A549 (cell line): ENCODE measurements around the gene WDR20. TPM values are rescaled to one million over a fixed set of nuclear protein-coding genes. Genes with fewer than 3 reads are reported as not detected.

Experiments used
- ATAC-seq, 2 experiments: fragments of 200-7000 bp in 1 of 2; fragments of >200 bp in 1 of 2; cut with Nextera tagmentation in 1 of 2; cut with Tn5 transposase in 1 of 2; 3 replicates each; pipeline versions ENCODE4 v1.8.0 to v1.9.1; 2018 to 2020; ENCODE audit warnings: mild to moderate bottlenecking in 1 of 2, moderate library complexity in 1 of 2
- CTCF ChIA-PET: fragments of 300-600 bp; sonication (Branson Sonifier 250); formaldehyde crosslinking; extraction: SDS; loops from one replicate; lab custom pipeline; 2021; ENCODE audit warnings: antibody characterized with exemption, inconsistent platforms; lab: Yijun Ruan, JAX
- POLR2A ChIA-PET: fragments of 350-600 bp; formaldehyde crosslinking; extraction: SDS; loops from one replicate; lab custom pipeline; 2021; ENCODE audit warnings: antibody characterized with exemption, inconsistent platforms; lab: Yijun Ruan, JAX
- DNase-seq, 2 experiments: peaks; one replicate each; pipeline versions ENCODE4 v3.0.0 to v3.0.0-alpha.2; 2011 to 2016; ENCODE audit warnings: low read depth in 1 of 2, low spot score in 1 of 2
- FAIRE-seq: peaks from 2 replicates; lab custom pipeline; 2011; peaks lifted over from hg19 to GRCh38; lab: Jason Lieb, UNC
- H3K27ac ChIP-seq, 2 experiments: fragments of >200 bp; sonication (Bioruptor Twin); formaldehyde crosslinking; 3 replicates each; pipeline ENCODE4 v1.5.1; 2016 to 2017
- H3K4me1 ChIP-seq: fragments of >200 bp; sonication (Bioruptor Twin); formaldehyde crosslinking; 3 replicates; pipeline ENCODE4 v1.6.1; 2016
- H3K4me2 ChIP-seq: fragments of >200 bp; sonication (Bioruptor Twin); formaldehyde crosslinking; 3 replicates; pipeline ENCODE4 v1.6.1; 2016
- H3K4me3 ChIP-seq: fragments of >200 bp; sonication (Bioruptor Twin); formaldehyde crosslinking; 3 replicates; pipeline ENCODE4 v1.5.1; 2016
- H3K9me3 ChIP-seq: fragments of >200 bp; sonication (Bioruptor Twin); formaldehyde crosslinking; 3 replicates; pipeline ENCODE4 v1.6.1; 2016
- BHLHE40 ChIP-seq: IDR thresholded peaks from 2 replicates; pipeline ENCODE4 v1.6.1; 2012; ENCODE audit warnings: low read depth, low read length, inconsistent platforms
- CBX2 ChIP-seq: fragments of 200-600 bp; sonication (generic); IDR thresholded peaks from 2 replicates; pipeline ENCODE4 v1.6.1; 2016; ENCODE audit warnings: low read depth, mild to moderate bottlenecking, borderline replicate concordance
- CBX8 ChIP-seq: fragments of 200-600 bp; sonication (generic); IDR thresholded peaks from 2 replicates; pipeline ENCODE4 v1.6.1; 2016
- CHD2 ChIP-seq: fragments of 150-350 bp; IDR thresholded peaks from 2 replicates; pipeline ENCODE4 v1.6.1; 2014; ENCODE audit warnings: low read length; ENCODE audit not compliant: partially characterized antibody
- CTCF ChIP-seq: fragments of >200 bp; sonication (Bioruptor Twin); formaldehyde crosslinking; IDR thresholded peaks from 3 replicates; pipeline ENCODE4 v1.5.1; 2016
- E2F6 ChIP-seq: IDR thresholded peaks from 2 replicates; pipeline ENCODE4 v1.6.1; 2012; ENCODE audit warnings: low read depth, borderline replicate concordance
- ESRRA ChIP-seq: fragments of 150-350 bp; IDR thresholded peaks from 2 replicates; pipeline ENCODE4 v1.6.1; 2014; ENCODE audit warnings: mild to moderate bottlenecking, low read length, borderline replicate concordance
- FOSB ChIP-seq: fragments of 250-450 bp; sonication (Bioruptor Pico); IDR thresholded peaks from 2 replicates; pipeline ENCODE4 v1.5.0; 2020; ENCODE audit warnings: mild to moderate bottlenecking, moderate library complexity
- FOSL2 ChIP-seq, 2 experiments: fragments of 450-650 bp in 1 of 2; fragments of >200 bp in 1 of 2; sonication (Bioruptor Twin) in 1 of 2; formaldehyde crosslinking; IDR thresholded peaks; 2 replicates each; pipeline versions ENCODE4 v1.5.0 to v1.6.1; 2016 to 2020; ENCODE audit warnings: mild to moderate bottlenecking in 1 of 2, moderate library complexity in 1 of 2
- FOXS1 ChIP-seq: fragments of 250-450 bp; sonication (Bioruptor Pico); IDR thresholded peaks from 2 replicates; pipeline ENCODE4 v1.5.0; 2020; ENCODE audit warnings: mild to moderate bottlenecking, moderate library complexity
- GATA3 ChIP-seq: IDR thresholded peaks from 2 replicates; pipeline ENCODE4 v1.6.1; 2012; ENCODE audit warnings: borderline replicate concordance
- HDAC2 ChIP-seq: fragments of 200-600 bp; sonication (generic); IDR thresholded peaks from 2 replicates; pipeline ENCODE4 v1.6.1; 2016
- HEYL ChIP-seq: fragments of 250-450 bp; sonication (Bioruptor Pico); IDR thresholded peaks from 2 replicates; pipeline ENCODE4 v1.8.0; 2021; ENCODE audit warnings: mild to moderate bottlenecking, moderate library complexity
- HOXA7 ChIP-seq: fragments of 250-450 bp; sonication (Bioruptor Pico); IDR thresholded peaks from 2 replicates; pipeline ENCODE4 v1.5.0; 2020; ENCODE audit warnings: mild to moderate bottlenecking, moderate library complexity
- JUN ChIP-seq, 2 experiments: fragments of >200 bp; sonication (Bioruptor Twin); formaldehyde crosslinking; IDR thresholded peaks; 2 replicates in 1 of 2; 3 replicates in 1 of 2; pipeline ENCODE4 v1.6.1; 2016 to 2017
- KDM1A ChIP-seq: fragments of 200-600 bp; sonication (generic); IDR thresholded peaks from 2 replicates; pipeline ENCODE4 v1.6.1; 2016; ENCODE audit warnings: low read depth, mild to moderate bottlenecking
- KDM5A ChIP-seq: fragments of 200-600 bp; sonication (generic); IDR thresholded peaks from 2 replicates; pipeline ENCODE4 v1.6.1; 2016; ENCODE audit warnings: antibody characterized with exemption, mild to moderate bottlenecking
- MYC ChIP-seq: IDR thresholded peaks from 2 replicates; pipeline ENCODE4 v1.6.1; 2012; ENCODE audit warnings: mild to moderate bottlenecking, inconsistent platforms, low read length, improper control_type of control experiment, borderline replicate concordance
- NFE2L2 ChIP-seq: fragments of 150-350 bp; conservative IDR thresholded peaks from 2 replicates; pipeline ENCODE4 v1.6.1; 2014; ENCODE audit warnings: low read length
- NR3C1 ChIP-seq: fragments of >200 bp; sonication (Bioruptor Twin); formaldehyde crosslinking; IDR thresholded peaks from 3 replicates; pipeline ENCODE4 v1.6.1; 2017
- PBX3 ChIP-seq: IDR thresholded peaks from 2 replicates; pipeline ENCODE4 v1.6.1; 2012
- POLR2A ChIP-seq: IDR thresholded peaks from 2 replicates; pipeline ENCODE4 v1.6.1; 2012; ENCODE audit warnings: mild to moderate bottlenecking, low read length
- RAD21 ChIP-seq, 2 experiments: fragments of >200 bp in 1 of 2; sonication (Bioruptor Twin) in 1 of 2; formaldehyde crosslinking in 1 of 2; IDR thresholded peaks in 1 of 2; conservative IDR thresholded peaks in 1 of 2; 2 replicates in 1 of 2; 3 replicates in 1 of 2; pipeline ENCODE4 v1.6.1; 2012 to 2018; ENCODE audit warnings: inconsistent platforms in 1 of 2
- RFX5 ChIP-seq: fragments of 450-650 bp; IDR thresholded peaks from 2 replicates; pipeline ENCODE4 v1.7.1; 2014; ENCODE audit warnings: antibody characterized with exemption, mild to moderate bottlenecking, moderate library complexity
- RNF2 ChIP-seq: fragments of 200-600 bp; sonication (generic); IDR thresholded peaks from 2 replicates; pipeline ENCODE4 v1.6.1; 2016; ENCODE audit warnings: low read depth, mild to moderate bottlenecking, antibody characterized with exemption, moderate library complexity, borderline replicate concordance
- SMC3 ChIP-seq: fragments of >200 bp; sonication (Bioruptor Twin); formaldehyde crosslinking; IDR thresholded peaks from 3 replicates; pipeline ENCODE4 v1.6.1; 2018; ENCODE audit warnings: inconsistent platforms
- TFCP2L1 ChIP-seq: fragments of 250-450 bp; sonication (Bioruptor Pico); IDR thresholded peaks from 2 replicates; pipeline ENCODE4 v1.5.0; 2021; ENCODE audit warnings: mild to moderate bottlenecking
- TP53 ChIP-seq: fragments of 250-450 bp; sonication (Bioruptor Pico); IDR thresholded peaks from 2 replicates; pipeline ENCODE4 v1.5.0; 2021; ENCODE audit warnings: mild to moderate bottlenecking, moderate library complexity
- ZC3H11A ChIP-seq: fragments of 450-650 bp; IDR thresholded peaks from 2 replicates; pipeline ENCODE4 v1.6.1; 2014; ENCODE audit warnings: antibody characterized with exemption, mild to moderate bottlenecking
- ZFP36 ChIP-seq: fragments of 450-650 bp; IDR thresholded peaks from 2 replicates; pipeline ENCODE4 v1.6.1; 2014; ENCODE audit warnings: borderline replicate concordance; ENCODE audit not compliant: partially characterized antibody
- WGBS: methylation state at CpG from one replicate; pipeline ENCODE4 v1.1.6; 2017; ENCODE audit errors: missing lambda C conversion rate; 5-methylcytosine and 5-hydroxymethylcytosine counted together
- polyA plus RNA-seq, 4 experiments: library from polyadenylated mRNA; depleted of rRNA in 3 of 4; stranded (reverse); fragments of >200 nt; fragmentation: RNase III in 1 of 4; extraction: RNeasy Plus Mini Kit Qiagen cat#74134 plus additional on column Dnase treatment in 1 of 4; gene quantifications; 2 replicates in 3 of 4; 3 replicates in 1 of 4; pipeline ENCODE4 v1.2.3, GENCODE V29; 2011 to 2017

Gene WDR20
- polyA plus RNA-seq, 2 of the 4 experiments (the other 2 are of a cell fraction), result 19.5 to 20.6 TPM

- 91% methylated on average over 12 of the region's 12 CpGs for WGBS
- Histone ChIP-seq H3K4me1 (no peaks in the 10 kb centered on the region), H3K4me3 (no peak overlapping the region), H3K9me3 (no peaks in the 10 kb centered on the region), H3K4me2 (no peak overlapping the region), H3K27ac (no peak overlapping the region)
- ChIA-PET POLR2A (no interaction called here), CTCF (interaction anchor here (3.4 kb wide), 1 partner anchor 94 kb away, joined by 15 read pairs; no protein-coding TSS in a partner anchor)
- no peak for TF ChIP-seq HDAC2
- DNase-seq, result no peak
- FAIRE-seq, result no peak
- ATAC-seq, result no peak
Measured at GRCh38 chr14:102220031-102220430, 80.3 kb downstream of the WDR20 start.

GRCh38 chr14:102221026-102221425 is 81.3 kb downstream of the WDR20 start:
- H3K9me3 ChIP-seq, result no peaks in the 10 kb centered on the region
- FAIRE-seq (no peak), DNase-seq (no peak), ATAC-seq (no peak)
- no peak overlapping the region for H3K4me2 ChIP-seq
- 70% methylated on average over 7 of the region's 7 CpGs for WGBS
- CTCF ChIA-PET, result interaction anchor here (0.6 to 3.4 kb wide), 5 partner anchors 21 to 95 kb away, joined by 3 to 15 read pairs (median 3); partner anchors contain the start of gene MOK
- H3K4me3 ChIP-seq, result no peak overlapping the region
- H3K27ac ChIP-seq, result no peak overlapping the region
- TF ChIP-seq KDM5A, result no peak
- TF ChIP-seq PBX3, result no peak
- no peak for TF ChIP-seq JUN (IDR thresholded peaks at IDR 0.05)
- TF ChIP-seq NFE2L2, result no peak
- TF ChIP-seq RAD21 (conservative IDR thresholded peaks at IDR 0.05 in 1 of 2, IDR thresholded peaks at IDR 0.05 in 1 of 2), result no peak
- TF ChIP-seq KDM1A, result no peak
- no peak for TF ChIP-seq ZC3H11A
- no peak for TF ChIP-seq HEYL (CRISPR knock-in tag)
- TF ChIP-seq CBX8, result no peak
- no peak for TF ChIP-seq GATA3
- no peak for TF ChIP-seq SMC3
- no peak for TF ChIP-seq TFCP2L1 (CRISPR knock-in tag)
- TF ChIP-seq FOSB (CRISPR knock-in tag), result no peak
- no peak for TF ChIP-seq E2F6
- TF ChIP-seq HOXA7 (CRISPR knock-in tag), result no peak
- H3K4me1 ChIP-seq, result no peaks in the 10 kb centered on the region
- POLR2A ChIA-PET, result interaction anchor here (0.9 kb wide), 1 partner anchor 82 kb away, joined by 3 read pairs; no protein-coding TSS in a partner anchor

GRCh38 chr14:102222009-102222575 is 82.4 kb downstream of the WDR20 start:
- CTCF ChIA-PET, result interaction anchor here (0.6 to 3.4 kb wide), 5 partner anchors 9 to 94 kb away, joined by 3 to 15 read pairs (median 3); no protein-coding TSS in a partner anchor

GRCh38 chr14:102222751-102223150 is 83.1 kb downstream of the WDR20 start:
- CTCF ChIA-PET, result interaction anchor here (0.6 to 3.4 kb wide), 3 partner anchors 10 to 92 kb away, joined by 3 to 15 read pairs (median 3); no protein-coding TSS in a partner anchor
- TF ChIP-seq RNF2 (no peak), BHLHE40 (no peak), NR3C1 (no peak), RAD21 (conservative IDR thresholded peaks at IDR 0.05 in 1 of 2, IDR thresholded peaks at IDR 0.05 in 1 of 2) (no peak), RFX5 (no peak), ESRRA (no peak), CTCF (no peak), E2F6 (no peak), MYC (no peak), CBX8 (no peak), TP53 (no peak)
- Histone ChIP-seq H3K4me2 (no peak overlapping the region), H3K4me1 (no peaks in the 10 kb centered on the region), H3K27ac (no peak overlapping the region), H3K9me3 (no peaks in the 10 kb centered on the region), H3K4me3 (no peak overlapping the region)
- WGBS, result 95% methylated on average over 28 of the region's 28 CpGs
- POLR2A ChIA-PET, result no interaction called here
- ATAC-seq, result no peak
- no peak for FAIRE-seq
- no peak for DNase-seq

More at GRCh38 chr14:102222009-102222575, 82.4 kb downstream of the WDR20 start:
- POLR2A ChIA-PET, result no interaction called here
- Histone ChIP-seq H3K4me3 (no peak overlapping the region), H3K4me2 (no peak overlapping the region), H3K9me3 (no peaks in the 10 kb centered on the region), H3K27ac (no peak overlapping the region), H3K4me1 (no peaks in the 10 kb centered on the region)
- ATAC-seq, result no peak
- DNase-seq, result no peak
- WGBS, result 91% methylated on average over 13 of the region's 13 CpGs
- no peak for FAIRE-seq
- TF ChIP-seq RFX5 (no peak), POLR2A (no peak), ESRRA (no peak), JUN (IDR thresholded peaks at IDR 0.05) (no peak), ZFP36 (no peak), FOXS1 (no peak), CHD2 (no peak), FOSL2 (IDR thresholded peaks at IDR 0.05) (no peak), FOSL2 (CRISPR knock-in tag; IDR thresholded peaks at IDR 0.05) (no peak), NFE2L2 (no peak), FOSB (CRISPR knock-in tag) (no peak), CBX2 (no peak)
